ENCODE results near the gene GPHN. TPM values are rescaled to one million over a fixed set of nuclear protein-coding genes. Genes with fewer than 3 reads are reported as not detected.

GPHN gene
- total RNA-seq, 6 donors from 2014 or later: 24.4 to 45.1 (median 31.5) TPM

- peak in 1 of 2 donors; percentile 17 for DNase-seq
- peak in 1 of 2 donors; percentile 54 for ATAC-seq (ENCODE audit: low FRiP score in 2 of 2)
Observed at GRCh38 chr14:67166450-67166853, 658.5 kb downstream of the GPHN start.

GRCh38 chr14:67167420-67168109, 659.6 kb downstream of the GPHN start:
- H3K36me3 ChIP-seq: peaks cover 0 to 11% (median 6%) of the 10 kb centered on the region in 4 donors
- no peaks in the 10 kb centered on the region for H3K27me3 ChIP-seq
- no peak for DNase-seq
- no peak for ATAC-seq (ENCODE audit: low FRiP score in 2 of 2)
- TF ChIP-seq POLR2A (IDR thresholded peaks at IDR 0.05) (no peak), CTCF (IDR thresholded peaks at IDR 0.05) (no peak), EP300 (IDR thresholded peaks at IDR 0.05) (no peak)
- WGBS, 2 donors: 82 to 90% methylated on average over 2 of the region's 2 CpGs
- H3K4me1 ChIP-seq: no peaks in the 10 kb centered on the region
- H3K27ac ChIP-seq: no peak overlapping the region
- H3K9me3 ChIP-seq: no peaks in the 10 kb centered on the region
- no peak overlapping the region for H3K4me3 ChIP-seq

More at GRCh38 chr14:67166450-67166853, 658.5 kb downstream of the GPHN start:
- Histone ChIP-seq H3K36me3 (peaks cover 0 to 6% (median 0%) of the 10 kb centered on the region in 4 donors), H3K9me3 (no peaks in the 10 kb centered on the region), H3K27me3 (no peaks in the 10 kb centered on the region), H3K4me3 (no peak overlapping the region), H3K4me1 (no peaks in the 10 kb centered on the region), H3K27ac (no peak overlapping the region)
- peak; percentile 22 to 72 (median 54) for TF ChIP-seq CTCF (IDR thresholded peaks at IDR 0.05)
- TF ChIP-seq POLR2A (IDR thresholded peaks at IDR 0.05): no peak
- TF ChIP-seq POLR2AphosphoS5 (IDR thresholded peaks at IDR 0.05): no peak
- WGBS, 2 donors: 89 to 90% methylated on average over 5 of the region's 5 CpGs

- Histone ChIP-seq H3K4me1 (no peaks in the 10 kb centered on the region), H3K4me3 (no peak overlapping the region), H3K27ac (no peak overlapping the region), H3K27me3 (no peaks in the 10 kb centered on the region), H3K9me3 (peaks cover 0 to 2% (median under 1%) of the 10 kb centered on the region in 4 donors), H3K36me3 (peaks cover 0 to 11% (median 6%) of the 10 kb centered on the region in 4 donors)
- WGBS, 2 donors: 89 to 100% methylated on average over 1 of the region's 1 CpG
- no peak for TF ChIP-seq POLR2AphosphoS5 (IDR thresholded peaks at IDR 0.05)
- no peak for TF ChIP-seq EP300 (IDR thresholded peaks at IDR 0.05)
- no peak for TF ChIP-seq CTCF (IDR thresholded peaks at IDR 0.05)
- TF ChIP-seq POLR2A (IDR thresholded peaks at IDR 0.05): no peak
- DNase-seq (no peak), ATAC-seq (ENCODE audit: low FRiP score in 2 of 2) (no peak)
Observed at GRCh38 chr14:67168110-67168441, 660.1 kb downstream of the GPHN start.

GRCh38 chr14:67170660-67171059, 662.7 kb downstream of the GPHN start:
- no peak overlapping the region for H3K27ac ChIP-seq
- no peaks in the 10 kb centered on the region for H3K4me1 ChIP-seq
- no peaks in the 10 kb centered on the region for H3K27me3 ChIP-seq
- H3K4me3 ChIP-seq: no peak overlapping the region
- peaks cover 0 to 11% (median 6%) of the 10 kb centered on the region in 4 donors for H3K36me3 ChIP-seq
- 22 to 30% methylated on average over 1 of the region's 1 CpG for WGBS, 2 donors
- no peak for ATAC-seq (ENCODE audit: low FRiP score in 2 of 2)
- no peak for TF ChIP-seq EP300 (IDR thresholded peaks at IDR 0.05)
- TF ChIP-seq CTCF (IDR thresholded peaks at IDR 0.05): no peak
- TF ChIP-seq POLR2AphosphoS5 (IDR thresholded peaks at IDR 0.05): no peak
- no peak for TF ChIP-seq POLR2A (IDR thresholded peaks at IDR 0.05)
- DNase-seq: no peak
- H3K9me3 ChIP-seq: peaks cover 0 to 8% (median 3%) of the 10 kb centered on the region in 4 donors

GRCh38 chr14:67172056-67172455, 664.1 kb downstream of the GPHN start:
- no peak for TF ChIP-seq EP300 (IDR thresholded peaks at IDR 0.05)
- no peak for TF ChIP-seq POLR2A (IDR thresholded peaks at IDR 0.05)
- no peak for TF ChIP-seq CTCF (IDR thresholded peaks at IDR 0.05)
- TF ChIP-seq POLR2AphosphoS5 (IDR thresholded peaks at IDR 0.05): no peak
- DNase-seq (peak in 1 of 2 donors; percentile 66), ATAC-seq (ENCODE audit: low FRiP score in 2 of 2) (peak in 1 of 2 donors; percentile 22)
- 90 to 100% methylated on average over 2 to 5 of the region's 5 CpGs for whole genome bisulfite sequencing, 2 donors
- Histone ChIP-seq H3K9me3 (peaks cover 0 to 8% (median 3%) of the 10 kb centered on the region in 4 donors), H3K27ac (no peak overlapping the region), H3K4me3 (no peak overlapping the region), H3K36me3 (peaks cover 0 to 11% (median 6%) of the 10 kb centered on the region in 4 donors), H3K27me3 (no peaks in the 10 kb centered on the region), H3K4me1 (no peaks in the 10 kb centered on the region)

All from upper lobe of left lung (tissue), 6 donors.